ENCODE results near the gene KRTAP5-2.
"Not testable (repeated sequence)": the region's sequence is repeated elsewhere in the genome, so short reads cannot be mapped to it uniquely, and the experiment has no call there.

Gene KRTAP5-2, protein sequence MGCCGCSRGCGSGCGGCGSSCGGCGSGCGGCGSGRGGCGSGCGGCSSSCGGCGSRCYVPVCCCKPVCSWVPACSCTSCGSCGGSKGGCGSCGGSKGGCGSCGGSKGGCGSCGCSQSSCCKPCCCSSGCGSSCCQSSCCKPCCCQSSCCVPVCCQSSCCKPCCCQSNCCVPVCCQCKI
- total RNA-seq = 0.07 to 0.24 reads per million in 2 donors

GRCh38 chr11:1597994-1598380 lies at the start of gene KRTAP5-2:
KRTAP5-2 (minus strand) TSS chr11:1598294; CDS start chr11:1598250, 44 bp downstream.
- DNase-seq = no peak

DNA sequence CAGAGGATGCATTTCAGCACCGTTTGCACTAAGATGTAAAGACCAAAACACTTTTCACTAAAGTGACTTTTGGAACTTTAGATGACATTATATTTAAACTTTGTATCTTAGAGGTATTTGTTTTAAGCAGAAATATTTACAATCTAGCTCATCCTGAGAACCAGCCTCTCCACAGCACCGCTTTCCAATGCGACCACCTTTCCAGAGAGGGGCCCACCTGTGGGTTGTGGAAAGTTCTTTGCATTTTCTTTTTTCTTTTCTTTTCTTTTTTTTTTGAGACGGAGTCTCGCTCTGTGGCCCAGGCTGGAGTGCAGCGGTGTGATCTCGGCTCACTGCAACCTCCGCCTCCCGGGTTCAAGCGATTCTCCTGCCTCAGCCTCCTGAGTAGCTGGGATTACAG lies 48.4 kb upstream of the KRTAP5-2 start:
- not testable (repeated sequence) for DNase-seq

DNA sequence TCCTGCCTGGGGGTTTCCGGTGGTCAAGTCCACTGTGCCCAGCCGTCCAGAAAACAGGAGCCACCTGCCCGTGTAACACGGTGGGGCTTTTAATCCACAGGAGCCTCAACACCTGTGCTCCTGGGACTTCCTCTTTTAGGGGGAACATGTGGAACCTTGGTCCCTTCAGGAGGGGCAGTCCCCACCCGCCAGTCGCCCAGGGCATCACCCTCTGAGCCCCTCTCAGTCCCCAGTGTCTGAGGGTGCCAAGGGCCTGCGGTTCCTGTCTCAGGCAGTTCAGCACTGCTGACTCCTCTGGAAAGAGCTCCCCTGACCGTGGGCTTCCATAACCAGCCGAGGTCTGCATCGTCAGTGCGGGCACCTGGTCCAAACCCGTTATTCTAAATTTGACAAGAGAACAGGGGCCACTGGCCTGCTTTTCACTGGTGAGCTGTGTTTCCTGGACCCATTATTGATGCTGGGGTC lies 47.3 kb upstream of the KRTAP5-2 start:
- DNase-seq = no peak

- no peak for DNase-seq
Observed at GRCh38 chr11:1644601-1645356, 46.7 kb upstream of the KRTAP5-2 start.

DNA sequence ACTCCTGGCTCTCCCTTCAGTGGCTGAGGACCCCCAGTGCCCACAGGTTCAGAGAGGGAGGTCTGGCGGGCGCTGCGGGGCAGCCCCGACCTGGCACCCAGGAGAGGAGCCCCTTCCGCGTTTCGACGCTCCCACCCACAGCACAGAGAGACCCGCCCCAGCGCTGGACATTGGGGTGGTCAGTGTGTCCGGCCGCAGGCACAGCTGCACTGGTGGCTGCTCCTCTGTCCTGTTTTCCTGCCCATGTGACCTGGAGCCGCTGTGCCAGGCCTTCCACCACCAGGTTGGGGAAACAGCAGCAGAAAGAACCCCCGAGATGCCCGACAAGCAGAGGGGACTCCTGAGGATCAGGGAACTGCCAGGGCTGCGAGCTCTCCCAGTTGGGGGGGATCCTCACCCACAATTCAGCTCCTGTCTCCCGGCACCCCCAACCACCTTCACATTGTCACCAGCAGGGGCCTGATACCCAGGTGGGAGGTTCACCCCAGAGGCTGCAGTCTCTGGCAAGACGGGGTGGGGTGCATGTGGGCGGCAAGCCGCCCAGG lies 45.1 kb upstream of the KRTAP5-2 start:
- DNase-seq = no peak

GRCh38 chr11:1642288-1643145 lies 44.4 kb upstream of the KRTAP5-2 start:
- no peak for DNase-seq

DNA sequence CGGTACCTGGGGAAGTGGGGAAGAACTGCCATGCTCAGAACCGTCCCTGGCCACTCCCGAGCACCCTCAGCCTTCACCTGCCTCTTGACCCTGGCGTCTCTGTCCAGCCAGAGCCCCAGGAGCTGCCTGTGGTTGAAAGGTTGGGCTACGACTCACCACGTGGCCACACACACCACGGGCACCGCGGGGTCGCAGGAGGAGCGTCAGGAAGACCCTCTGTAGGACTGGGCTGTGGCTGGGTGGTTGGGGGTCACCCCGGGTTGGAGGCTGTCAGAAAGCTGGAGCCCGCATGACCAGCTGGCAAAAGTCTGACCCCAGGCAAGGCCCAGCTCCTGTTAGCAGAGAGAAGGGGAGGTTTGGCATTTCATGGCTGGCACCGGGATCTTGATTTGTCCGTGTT lies 43.0 kb upstream of the KRTAP5-2 start:
- DNase-seq = no peak

DNA sequence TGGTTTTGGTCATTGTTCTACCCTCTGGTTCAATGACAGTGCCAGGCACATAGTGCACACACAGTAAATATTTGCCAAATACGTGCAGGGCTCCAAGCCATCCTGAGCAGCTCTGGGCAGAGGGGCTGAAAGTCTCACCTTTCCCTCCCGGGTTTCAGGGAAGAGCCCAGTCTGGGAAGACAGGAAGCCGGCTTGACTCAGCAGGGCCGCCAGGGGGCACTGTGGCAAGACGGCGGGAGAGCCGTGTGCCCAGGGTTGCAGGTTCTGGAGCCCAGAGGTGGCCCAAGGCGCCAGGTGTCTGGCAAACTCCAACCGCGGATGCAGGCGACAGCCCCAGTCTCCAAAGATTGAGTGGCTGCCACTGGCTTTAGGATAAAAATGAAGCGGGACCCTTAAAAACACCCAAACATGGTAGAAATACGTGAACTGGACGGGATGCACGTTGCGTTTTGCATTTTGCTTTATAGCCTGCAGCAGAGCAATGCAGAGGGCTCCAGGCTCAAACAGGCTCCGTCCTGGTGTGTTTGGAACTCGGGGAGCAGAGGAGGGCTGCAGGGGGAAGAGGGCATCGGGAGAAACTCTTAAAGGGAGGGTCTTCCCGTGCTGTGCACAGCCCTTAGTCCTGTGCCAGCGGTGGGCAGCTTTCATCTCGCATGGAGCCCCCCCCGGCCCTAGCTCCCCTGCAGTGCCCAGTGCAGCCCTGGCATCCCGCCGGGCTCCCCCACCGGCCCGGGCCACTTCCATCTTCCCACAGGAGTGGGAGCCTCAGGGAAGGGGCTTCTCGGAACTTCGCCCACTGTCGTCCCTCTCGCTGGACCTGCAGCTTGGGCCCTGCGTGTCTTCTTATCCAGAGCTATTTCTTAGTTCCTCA lies 42.2 kb upstream of the KRTAP5-2 start:
- DNase-seq = peak; percentile 35

GRCh38 chr11:1639666-1640065 lies 41.6 kb upstream of the KRTAP5-2 start:
- DNase-seq = no peak

DNA sequence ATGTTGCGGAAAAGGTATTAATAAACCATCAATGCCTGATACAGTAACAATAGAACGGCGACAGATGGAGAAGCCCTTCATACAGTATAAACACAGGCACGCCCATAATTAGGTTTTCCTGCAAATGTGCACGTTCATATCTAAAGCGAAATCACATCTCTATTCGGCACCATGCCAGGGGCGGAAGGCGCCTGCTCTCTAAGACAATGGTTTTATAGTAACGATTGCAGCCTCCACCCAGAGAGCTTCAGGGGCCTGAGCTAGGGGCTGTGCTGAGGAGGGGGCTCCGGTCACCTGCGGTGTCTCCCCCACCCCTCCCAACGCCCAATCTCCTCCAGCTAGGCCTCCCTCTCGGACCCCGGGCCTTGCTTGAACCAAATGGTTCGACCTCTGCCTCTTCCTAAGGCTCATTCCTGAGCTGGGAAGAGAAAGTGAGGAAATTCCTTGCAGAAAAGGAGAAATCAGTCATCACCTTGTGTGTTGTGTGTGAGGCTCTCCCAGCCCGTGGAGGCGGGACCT lies 41.1 kb upstream of the KRTAP5-2 start:
- DNase-seq = no peak

GRCh38 chr11:1638344-1638743 lies 40.2 kb upstream of the KRTAP5-2 start:
- no peak for DNase-seq

- DNase-seq = no peak
Observed at GRCh38 chr11:1637628-1638027, 39.5 kb upstream of the KRTAP5-2 start.

- no peak for DNase-seq
Observed at GRCh38 chr11:1636291-1636950, 38.3 kb upstream of the KRTAP5-2 start.

DNA sequence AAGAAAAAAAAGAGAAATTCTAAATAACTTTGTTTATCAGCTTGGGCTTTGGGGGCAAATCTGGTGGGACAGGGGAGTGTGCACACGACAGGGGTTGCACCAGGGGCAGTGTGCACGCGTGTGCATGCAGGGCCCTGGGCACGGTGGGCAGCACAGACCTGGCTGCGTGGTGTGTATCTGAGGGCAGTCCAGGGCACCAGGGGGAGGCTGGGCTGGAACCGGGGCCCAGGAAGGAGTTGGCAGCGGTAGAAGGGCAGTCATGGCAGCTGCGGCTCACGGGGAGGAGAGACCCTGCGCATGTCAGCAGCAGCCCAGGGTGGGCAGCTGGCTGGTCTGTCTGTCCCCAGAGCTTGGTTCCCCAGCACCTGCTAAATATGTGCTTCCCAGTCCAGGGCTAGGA lies 35.8 kb upstream of the KRTAP5-2 start:
- DNase-seq = no peak

DNA sequence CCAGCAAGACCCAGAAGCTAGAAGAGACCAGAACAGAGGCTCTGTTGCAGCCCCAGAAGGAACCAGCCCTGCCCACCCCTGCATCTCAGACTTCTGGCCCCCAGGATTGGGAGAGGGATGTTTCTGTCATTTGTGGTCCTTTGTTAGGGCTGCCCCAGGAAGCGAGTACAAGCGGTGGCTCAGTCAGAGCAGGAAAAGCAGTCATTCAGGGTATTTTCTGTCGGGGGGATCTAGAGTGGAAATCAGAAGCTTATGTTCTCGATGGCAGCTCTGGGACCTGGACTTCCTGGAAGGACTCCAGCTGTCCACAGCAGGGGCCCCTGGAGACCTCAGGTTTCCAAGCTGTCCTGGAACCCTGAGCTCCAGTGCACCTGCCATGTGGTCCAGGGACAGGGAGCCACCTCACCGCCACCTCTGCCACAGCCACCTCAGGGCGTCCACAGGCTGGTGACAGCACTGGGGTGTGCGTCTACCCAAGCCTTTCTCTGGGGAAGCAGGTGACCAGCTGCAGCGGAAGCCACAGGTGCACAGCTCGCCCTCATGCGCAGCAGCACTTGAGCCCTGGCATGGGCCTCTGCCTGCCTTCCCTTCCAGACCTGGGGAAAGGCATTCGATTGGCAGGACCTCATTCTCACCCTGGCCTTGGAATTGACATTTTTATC lies 34.1 kb upstream of the KRTAP5-2 start:
- DNase-seq = no peak

DNA sequence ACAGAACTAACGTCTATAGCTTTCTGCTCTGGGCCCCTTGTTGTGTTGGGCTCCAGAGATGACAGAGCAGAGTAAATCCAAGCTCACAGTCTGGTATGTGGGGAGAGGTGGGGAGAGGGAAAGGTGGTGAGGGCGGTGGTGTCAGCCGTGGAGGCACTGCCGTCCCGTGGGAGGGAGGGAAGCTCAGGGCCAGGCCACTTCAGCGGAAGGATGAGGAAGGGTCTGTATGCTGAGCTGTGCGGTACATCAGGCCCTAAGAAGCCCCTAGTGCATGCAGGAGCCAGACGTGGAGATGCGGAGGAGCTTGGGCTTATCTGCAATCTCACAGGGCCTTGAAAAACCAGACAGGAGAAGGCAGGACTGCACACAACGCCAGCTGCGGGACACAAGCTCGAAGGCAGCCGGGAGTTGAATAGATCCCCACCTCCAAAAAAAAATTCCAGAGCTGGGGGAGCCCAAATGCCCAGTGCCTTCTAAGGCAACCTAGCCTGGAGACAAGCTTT lies 33.0 kb upstream of the KRTAP5-2 start:
- no peak for DNase-seq

DNA sequence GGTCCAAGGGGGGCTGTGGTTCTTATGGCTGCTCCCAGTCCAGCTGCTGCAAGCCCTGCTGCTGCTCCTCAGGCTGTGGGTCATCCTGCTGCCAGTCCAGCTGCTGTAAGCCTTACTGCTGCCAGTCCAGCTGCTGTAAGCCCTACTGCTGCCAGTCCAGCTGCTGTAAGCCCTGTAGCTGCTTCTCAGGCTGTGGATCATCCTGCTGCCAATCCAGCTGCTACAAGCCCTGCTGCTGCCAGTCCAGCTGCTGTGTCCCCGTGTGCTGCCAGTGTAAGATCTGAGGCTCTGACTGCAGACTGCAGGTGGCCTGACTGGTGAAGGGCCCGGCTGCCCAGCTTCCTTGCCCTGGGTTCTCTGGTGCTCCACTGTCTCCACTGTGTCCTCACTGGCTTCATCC lies 32.2 kb upstream of the KRTAP5-2 start:
- DNase-seq = no peak

DNA sequence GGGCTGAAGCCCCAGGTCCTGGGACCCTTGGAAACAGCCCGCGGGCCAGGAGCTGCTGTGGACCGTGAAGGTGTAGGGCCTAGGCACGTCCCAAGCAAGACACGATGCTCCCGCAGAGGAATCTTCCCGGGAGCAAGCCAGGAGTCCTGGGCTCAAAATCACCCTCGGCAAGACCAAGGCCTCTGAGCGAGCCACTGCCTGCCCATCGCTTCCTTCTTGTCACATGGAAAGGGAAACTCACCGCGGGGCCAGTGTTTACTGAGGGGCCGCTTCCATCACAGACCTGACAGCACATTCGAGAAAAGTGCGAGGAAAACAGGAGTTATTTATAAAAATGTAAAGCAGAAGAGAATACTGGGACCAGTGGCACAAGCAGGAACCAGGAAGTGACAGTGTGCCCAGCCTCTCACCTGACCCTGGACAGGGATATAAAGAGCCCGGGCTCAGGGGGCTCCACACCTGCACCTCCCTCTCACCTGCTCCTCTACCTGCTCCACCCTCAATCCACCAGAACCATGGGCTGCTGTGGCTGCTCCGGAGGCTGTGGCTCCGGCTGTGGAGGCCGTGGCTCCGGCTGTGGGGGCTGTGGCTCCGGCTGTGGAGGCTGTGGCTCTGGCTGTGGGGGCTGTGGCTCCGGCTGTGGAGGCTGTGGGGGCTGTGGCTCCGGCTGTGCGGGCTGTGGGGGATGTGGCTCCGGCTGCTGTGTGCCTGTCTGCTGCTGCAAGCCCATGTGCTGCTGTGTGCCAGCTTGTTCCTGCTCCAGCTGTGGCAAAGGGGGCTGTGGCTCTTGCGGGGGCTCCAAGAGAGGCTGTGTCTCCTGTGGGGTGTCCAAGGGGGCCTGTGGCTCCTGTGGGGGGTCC lies 31.5 kb upstream of the KRTAP5-2 start, which contains the start of gene KRTAP5-5:
Gene KRTAP5-5 (plus strand): TSS at position 450 of the 860 bp plus-strand sequence. CDS start 66 bp downstream, at position 516.
- DNase-seq = no peak

Data from T-helper 9 cell (primary cell).